Neural progenitor cell (in vitro differentiated cells): ENCODE results near the gene KRT9.

Experiments used
- CTCF ChIP-seq: fragments of 200-600 bp; sonication (generic); IDR thresholded peaks from 2 replicates; pipeline ENCODE4 v1.5.1; 2017; ENCODE audit warnings: antibody characterized with exemption, mild to moderate bottlenecking
- EZH2 ChIP-seq: fragments of 200-600 bp; sonication (generic); IDR thresholded peaks from 2 replicates; pipeline ENCODE4 v1.6.1; 2017; ENCODE audit warnings: antibody characterized with exemption, mild to moderate bottlenecking, moderate library complexity
- EZH2phosphoT487 ChIP-seq: fragments of 200-600 bp; sonication (generic); IDR thresholded peaks from 2 replicates; pipeline ENCODE4 v1.6.1; 2017; ENCODE audit warnings: antibody characterized with exemption

DNA sequence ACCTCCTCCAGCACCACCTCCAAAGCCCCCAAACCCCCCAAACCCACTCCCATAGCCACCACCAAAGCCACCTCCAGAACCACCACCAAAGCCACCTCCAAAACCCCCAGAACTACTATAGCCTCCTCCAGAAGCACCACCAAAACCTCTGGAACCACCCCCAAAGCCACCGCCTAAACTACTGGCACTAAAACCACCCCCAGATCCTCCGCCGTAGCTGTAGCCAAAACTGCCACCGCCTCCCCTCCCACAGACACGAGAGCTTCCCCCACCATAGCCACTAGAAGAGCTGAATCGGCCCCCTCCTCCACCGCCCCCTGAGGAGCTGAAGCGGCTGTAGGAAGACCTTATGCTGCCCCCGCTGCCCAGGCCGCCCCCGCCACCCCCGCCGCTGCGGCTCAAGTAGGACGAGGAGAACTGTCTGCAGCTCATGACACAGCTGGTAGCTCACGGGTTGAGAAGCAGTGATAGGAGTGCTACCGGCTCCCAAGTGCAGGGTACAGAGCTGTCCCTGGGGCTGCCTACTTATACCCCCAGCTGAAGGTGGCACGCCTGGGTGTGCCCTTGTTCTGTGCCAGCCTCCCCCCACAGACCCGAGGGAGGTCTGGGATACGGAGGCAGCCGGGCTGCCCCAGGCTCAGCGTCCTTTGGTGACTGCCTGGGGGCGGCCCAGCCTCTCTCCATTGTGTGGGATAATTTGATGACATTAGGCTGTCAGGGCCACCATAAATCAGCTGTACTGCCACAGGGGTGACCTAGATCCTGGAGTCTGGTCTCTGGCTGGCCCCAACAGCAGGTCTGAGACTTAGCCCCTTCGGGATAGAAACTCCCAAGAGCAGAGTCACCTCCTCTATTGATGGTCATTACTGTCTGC is at the start of gene KRT9:
- TF ChIP-seq CTCF = no peak
- TF ChIP-seq EZH2 = no peak
- TF ChIP-seq EZH2phosphoT487 = no peak
